Tibial nerve (tissue), 3 donors: ENCODE measurements around the gene ADAMTSL1.

Experiments used
- CTCF ChIP-seq, 5 experiments: fragments of 200-600 bp in 3 of 5; fragments of 450-650 bp in 2 of 5; sonication (generic) in 3 of 5; IDR thresholded peaks; one replicate each; pipeline ENCODE4 v1.5.1; 2016 to 2019; ENCODE audit warnings: antibody characterized with exemption in 5 of 5, mild to moderate bottlenecking in 3 of 5, moderate library complexity in 2 of 5
- POLR2A ChIP-seq, 2 donors: fragments of 450-650 bp; IDR thresholded peaks; one replicate each; pipeline ENCODE4 v1.6.1; 2017; ENCODE audit warnings: antibody characterized with exemption in 2 of 2, mild to moderate bottlenecking in 2 of 2, moderate library complexity in 2 of 2

GRCh38 chr9:18811171-18811570 is 337.2 kb downstream of the ADAMTSL1 start:
- no peak for TF ChIP-seq CTCF (IDR thresholded peaks at IDR 0.05)
- TF ChIP-seq POLR2A (IDR thresholded peaks at IDR 0.05), result no peak
